Mucosa of descending colon (tissue), 3 donors: Measurements from ENCODE around the gene TCEANC. TPM values are rescaled to one million over a fixed set of nuclear protein-coding genes. Genes with fewer than 3 reads are reported as not detected.

ENCODE experiments used
- ATAC-seq: fragments of 200-7000 bp; cut with Tn5 transposase; one replicate; pipeline ENCODE4 v1.9.1; 2020; ENCODE audit warnings: mild to moderate bottlenecking, moderate library complexity
- DNase-seq, 3 donors: peaks; one replicate each; pipeline ENCODE4 v3.0.0-alpha.2; 2020
- H3K36me3 ChIP-seq: fragments of 200-600 bp; one replicate; pipeline ENCODE4 v1.8.0; 2021; ENCODE audit warnings: low read depth, mild to moderate bottlenecking
- H3K4me1 ChIP-seq: fragments of 200-600 bp; one replicate; pipeline ENCODE4 v1.8.0; 2021; ENCODE audit warnings: low read depth, mild to moderate bottlenecking
- H3K4me3 ChIP-seq: fragments of 200-600 bp; one replicate; pipeline ENCODE4 v1.8.0; 2021; ENCODE audit warnings: mild to moderate bottlenecking
- H3K9me3 ChIP-seq: fragments of 200-600 bp; one replicate; pipeline ENCODE4 v1.8.0; 2021; ENCODE audit warnings: mild to moderate bottlenecking
- CTCF ChIP-seq: fragments of 200-600 bp; IDR thresholded peaks from one replicate; pipeline ENCODE4 v1.8.0; 2022; ENCODE audit warnings: antibody characterized with exemption, mild to moderate bottlenecking
- intact Hi-C, 2 donors: fragments of 100-400 bp; cut with DNase I in 1 of 2; cut with micrococcal nuclease in 1 of 2; formaldehyde crosslinking; loops; one replicate each; pipeline versions ENCODE4 v1.11.0 to v1.11.1; 2022; cut with DNase I, micrococcal nuclease
- long read RNA-seq, 2 donors: library from polyadenylated mRNA; unstranded; transcript quantifications; one replicate each; pipeline ENCODE4 v2.0.0, GENCODE V29; 2019 to 2021
- total RNA-seq, 3 donors: library from RNA; stranded (reverse); fragmentation: NEBNext Ultra II Directional in 2 of 3; extraction: Animal tissue kit (Norgen Biotek cat#: 25700) in 2 of 3; gene quantifications; one replicate each; pipeline versions ENCODE4 v1.2.1 to v1.2.4, GENCODE V29; 2021 to 2023
- donor health status: DM: no; HTN: no; CAD: no; lungs with moderate emphysema.
- donor health status: DM: no; HTN: no; CAD: no.
- donor health status: DM: no; HTN: yes; CAD: no.

The TCEANC gene
- 1 to 10 TPM; 4.0 to 5.3 (median 4.8) TPM for total RNA-seq
- long read RNA-seq, donor 1, partial matches to known transcripts = 0 of 3 reads
- long read RNA-seq, donor 1, other reads (novel, unspliced or antisense) = 3 of 3 reads
- long read RNA-seq, donor 2, partial matches to known transcripts = 0 of 3 reads
- long read RNA-seq, donor 2, other reads (novel, unspliced or antisense) = 3 of 3 reads

- H3K9me3 ChIP-seq = no peaks in the 10 kb centered on the region
- TF ChIP-seq CTCF = no peak
Measured at GRCh38 chrX:13652850-13653693, at the start of gene TCEANC. TSS of gene TCEANC (plus strand) at chrX:13653141. CDS start at chrX:13662509, 9,368 bp downstream.

GRCh38 chrX:13605611-13606010 is 47.3 kb upstream of the TCEANC start:
- no peak for DNase-seq
- no peaks in the 10 kb centered on the region for H3K9me3 ChIP-seq
- H3K36me3 ChIP-seq = no peaks in the 10 kb centered on the region
- ATAC-seq = no peak
- no peak for TF ChIP-seq CTCF
- no peak overlapping the region for H3K4me3 ChIP-seq
- intact Hi-C loops = no loop called here
- H3K4me1 ChIP-seq = no peaks in the 10 kb centered on the region

More at GRCh38 chrX:13652850-13653693, at the start of gene TCEANC:
- DNase-seq = peak; percentile 94 to 99 (median 95)
- no peaks in the 10 kb centered on the region for H3K36me3 ChIP-seq
- H3K4me3 ChIP-seq = peak within 1 kb of the TSS; percentile 30
- peak; percentile 99 for ATAC-seq
- H3K4me1 ChIP-seq = peaks cover 2% of the 10 kb centered on the region
- intact Hi-C loops = loop anchor here in 1 of 2 donors (10.0 kb wide), 1 partner anchor 382 kb away; no protein-coding TSS in a partner anchor

GRCh38 chrX:13607331-13607995 is 45.5 kb upstream of the TCEANC start:
- intact Hi-C loops = no loop called here
- no peaks in the 10 kb centered on the region for H3K9me3 ChIP-seq
- H3K36me3 ChIP-seq = no peaks in the 10 kb centered on the region
- TF ChIP-seq CTCF = no peak
- ATAC-seq (peak; percentile 83), DNase-seq (peak in 1 of 3 donors; percentile 7)
- H3K4me1 ChIP-seq = no peaks in the 10 kb centered on the region
- no peak overlapping the region for H3K4me3 ChIP-seq

GRCh38 chrX:13607996-13608365 is 45.0 kb upstream of the TCEANC start:
- peak in 1 of 3 donors; percentile 24 for DNase-seq
- peak; percentile 47 for ATAC-seq

More at GRCh38 chrX:13607996-13608365, 45.0 kb upstream of the TCEANC start:
- Histone ChIP-seq H3K36me3 (no peaks in the 10 kb centered on the region), H3K4me3 (no peak overlapping the region), H3K4me1 (no peaks in the 10 kb centered on the region), H3K9me3 (no peaks in the 10 kb centered on the region)
- TF ChIP-seq CTCF = no peak
- intact Hi-C loops = no loop called here
